ENCODE measurements around the gene NAALADL2.

Gene NAALADL2

GRCh38 chr3:175103298-175103697, 244.2 kb downstream of the NAALADL2 start:
- H3K27me3 ChIP-seq = no peaks in the 10 kb centered on the region
- DNase-seq = no peak
- no peaks in the 10 kb centered on the region for H3K36me3 ChIP-seq
- H3K4me3 ChIP-seq (ENCODE audit: low read depth, low read length) = no peak overlapping the region
- no peak for TF ChIP-seq CTCF (IDR thresholded peaks at IDR 0.05; ENCODE audit: low read depth, low read length)
- no peaks in the 10 kb centered on the region for H3K4me1 ChIP-seq
- no peaks in the 10 kb centered on the region for H3K9me3 ChIP-seq

DNA sequence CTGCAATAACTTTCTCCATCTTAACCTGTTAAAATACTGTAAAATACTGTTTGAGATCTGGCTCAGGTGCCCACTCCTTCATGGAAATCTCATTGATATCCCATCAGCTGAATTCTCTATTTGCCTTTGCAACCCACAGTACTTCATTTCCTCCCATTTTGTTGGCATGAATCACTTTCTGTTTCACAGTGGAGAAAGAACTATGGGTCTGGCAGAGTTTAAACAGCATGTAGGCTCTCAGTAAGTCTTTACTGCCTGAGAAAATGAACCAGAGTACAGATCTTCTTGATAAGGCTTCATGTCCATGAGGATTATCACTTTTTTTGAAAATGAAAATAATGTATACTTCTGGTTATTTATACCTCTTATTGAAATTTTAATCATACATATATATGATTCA, 245.9 kb downstream of the NAALADL2 start:
- DNase-seq = no peak
- H3K27me3 ChIP-seq = no peaks in the 10 kb centered on the region
- no peaks in the 10 kb centered on the region for H3K4me1 ChIP-seq
- H3K9me3 ChIP-seq = no peaks in the 10 kb centered on the region
- no peak for TF ChIP-seq CTCF (IDR thresholded peaks at IDR 0.05; ENCODE audit: low read depth, low read length)
- H3K36me3 ChIP-seq = no peaks in the 10 kb centered on the region
- H3K4me3 ChIP-seq (ENCODE audit: low read depth, low read length) = no peak overlapping the region

DNA sequence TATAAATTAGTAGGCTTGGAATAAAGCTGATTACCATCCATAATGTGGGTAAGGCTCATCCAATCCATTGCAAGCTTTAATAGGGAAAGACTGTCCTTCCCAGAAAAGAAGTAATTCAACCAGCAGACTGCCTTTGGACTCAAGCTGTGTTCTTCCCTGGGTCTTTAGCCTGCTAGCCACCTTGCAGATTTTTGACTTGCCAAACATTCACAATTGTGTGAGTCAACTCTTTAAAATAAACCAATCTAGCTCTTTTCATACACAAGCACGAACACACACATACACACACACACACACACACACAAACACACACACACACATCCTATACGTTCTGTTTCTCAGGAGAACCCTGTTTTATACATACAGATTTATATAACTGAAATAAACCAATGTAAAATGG, 248.1 kb downstream of the NAALADL2 start:
- H3K4me1 ChIP-seq = no peaks in the 10 kb centered on the region
- no peaks in the 10 kb centered on the region for H3K27me3 ChIP-seq
- TF ChIP-seq CTCF (IDR thresholded peaks at IDR 0.05; ENCODE audit: low read depth, low read length) = no peak
- DNase-seq = no peak
- H3K9me3 ChIP-seq = no peaks in the 10 kb centered on the region
- H3K4me3 ChIP-seq (ENCODE audit: low read depth, low read length) = no peak overlapping the region
- no peaks in the 10 kb centered on the region for H3K36me3 ChIP-seq

DNA sequence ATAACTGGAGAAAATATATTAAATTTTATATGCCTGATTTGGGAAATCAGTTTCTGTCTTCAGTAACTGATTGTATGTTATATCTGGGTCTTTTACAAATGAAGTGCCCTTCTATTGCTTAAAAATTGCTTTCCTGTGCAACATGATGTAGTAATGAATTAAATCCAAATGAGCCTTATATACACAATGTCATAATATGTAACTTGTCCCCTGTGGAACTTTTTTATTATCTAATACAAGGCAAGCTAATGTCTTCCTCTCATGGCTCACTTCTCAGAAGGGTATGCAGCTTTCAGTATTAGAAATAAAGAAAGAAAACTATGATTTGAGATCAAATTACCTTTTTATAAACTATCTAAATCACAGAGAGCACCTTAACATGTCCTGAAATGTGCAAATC, 248.9 kb downstream of the NAALADL2 start:
- Histone ChIP-seq H3K4me3 (ENCODE audit: low read depth, low read length) (no peak overlapping the region), H3K27me3 (no peaks in the 10 kb centered on the region), H3K9me3 (no peaks in the 10 kb centered on the region), H3K4me1 (no peaks in the 10 kb centered on the region), H3K36me3 (no peaks in the 10 kb centered on the region)
- DNase-seq = no peak
- TF ChIP-seq CTCF (IDR thresholded peaks at IDR 0.05; ENCODE audit: low read depth, low read length) = no peak

DNA sequence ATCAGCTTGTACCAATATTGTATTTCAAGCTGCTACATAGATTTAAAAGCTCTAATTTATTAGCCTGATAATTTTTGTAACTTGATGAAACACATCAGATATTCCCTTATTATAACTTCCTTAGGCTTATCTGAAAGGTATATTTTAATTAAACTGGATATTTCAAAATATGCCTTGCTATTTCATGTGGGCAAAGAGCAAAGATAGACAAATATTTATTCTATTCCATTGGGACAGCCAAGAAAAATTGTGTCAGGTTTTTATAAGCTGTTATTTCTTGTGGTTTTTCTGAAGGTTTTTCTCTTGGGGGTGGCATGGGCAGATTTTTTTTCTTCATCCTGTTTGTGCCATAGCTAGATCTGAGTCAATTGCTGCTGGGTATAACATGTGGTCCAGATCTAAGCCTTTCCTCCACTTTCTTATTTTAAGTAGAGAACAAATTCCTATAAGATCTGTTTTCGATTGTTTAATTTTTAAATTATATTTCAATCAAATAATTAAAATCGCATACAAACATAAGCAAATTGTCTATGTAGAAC, 249.5 kb downstream of the NAALADL2 start:
- H3K9me3 ChIP-seq = no peaks in the 10 kb centered on the region
- no peaks in the 10 kb centered on the region for H3K27me3 ChIP-seq
- H3K4me3 ChIP-seq (ENCODE audit: low read depth, low read length) = no peak overlapping the region
- H3K36me3 ChIP-seq = no peaks in the 10 kb centered on the region
- no peaks in the 10 kb centered on the region for H3K4me1 ChIP-seq
- DNase-seq = no peak
- TF ChIP-seq CTCF (IDR thresholded peaks at IDR 0.05; ENCODE audit: low read depth, low read length) = no peak

DNA sequence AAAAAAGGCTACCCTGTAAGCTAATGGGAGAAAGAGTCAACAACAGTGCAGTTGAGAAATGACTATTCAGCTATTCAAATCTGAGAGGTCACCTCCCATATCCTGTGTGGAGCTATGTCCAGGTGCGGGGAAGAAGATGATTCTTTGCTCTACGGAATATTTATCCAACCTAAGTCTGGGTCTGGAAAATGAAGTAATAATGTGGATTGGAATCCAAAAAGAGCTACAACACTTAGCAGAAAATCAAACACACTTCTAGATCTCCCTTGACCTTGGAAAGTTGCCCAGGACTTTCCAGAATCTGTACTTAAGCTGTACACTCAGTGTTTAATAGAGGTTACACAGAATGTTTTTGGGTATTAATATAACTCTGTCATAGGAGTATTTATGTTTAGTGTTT, 251.9 kb downstream of the NAALADL2 start:
- Histone ChIP-seq H3K27me3 (no peaks in the 10 kb centered on the region), H3K4me1 (no peaks in the 10 kb centered on the region), H3K9me3 (no peaks in the 10 kb centered on the region), H3K4me3 (ENCODE audit: low read depth, low read length) (no peak overlapping the region), H3K36me3 (no peaks in the 10 kb centered on the region)
- no peak for TF ChIP-seq CTCF (IDR thresholded peaks at IDR 0.05; ENCODE audit: low read depth, low read length)
- no peak for DNase-seq
